GM13976 (cell line): Measurements from ENCODE around the gene SETD2.
"Not testable (repeated sequence)": the region's sequence is repeated elsewhere in the genome, so short reads cannot be mapped to it uniquely, and the experiment has no call there.

Source experiments
- DNase-seq: peaks from one replicate; pipeline ENCODE4 v3.0.0; 2012; ENCODE audit warnings: low spot score
- CTCF ChIP-seq: IDR thresholded peaks from 2 replicates; pipeline ENCODE4 v1.5.1; 2012; ENCODE audit warnings: borderline replicate concordance, mild to moderate bottlenecking; ENCODE audit not compliant: insufficient read depth; ENCODE audit errors: extremely low read depth, missing control alignments, control extremely low read depth
- in situ Hi-C: fragments of 300-500 bp; cut with MboI; formaldehyde crosslinking; loops from one replicate; pipeline ENCODE4 v1.12.0; 2022; ENCODE audit warnings: low sequenced_read_pairs, mixed read lengths, inconsistent platforms; ENCODE audit not compliant: unreplicated experiment

Gene SETD2

GRCh38 chr3:47133641-47134040 lies 30.3 kb downstream of the SETD2 start:
- in situ Hi-C loops: no loop called here
- no peak for DNase-seq
- TF ChIP-seq CTCF: no peak

GRCh38 chr3:47130557-47130956 lies 33.4 kb downstream of the SETD2 start:
- no peak for DNase-seq
- in situ Hi-C loops: no loop called here
- TF ChIP-seq CTCF: no peak

GRCh38 chr3:47128137-47128536 lies 35.8 kb downstream of the SETD2 start:
- DNase-seq: no peak
- TF ChIP-seq CTCF: no peak
- in situ Hi-C loops: no loop called here

GRCh38 chr3:47123857-47124256 lies 40.1 kb downstream of the SETD2 start:
- no peak for DNase-seq
- in situ Hi-C loops: no loop called here
- no peak for TF ChIP-seq CTCF

GRCh38 chr3:47121409-47121808 lies 42.5 kb downstream of the SETD2 start:
- DNase-seq: no peak
- in situ Hi-C loops: no loop called here
- no peak for TF ChIP-seq CTCF

- TF ChIP-seq CTCF: no peak
- in situ Hi-C loops: no loop called here
- no peak for DNase-seq
These were observed 43.8 kb downstream of the SETD2 start for GRCh38 chr3:47120138-47120537.

GRCh38 chr3:47119387-47119786 lies 44.5 kb downstream of the SETD2 start:
- in situ Hi-C loops, DNase-seq: not testable (repeated sequence)
